ENCODE data around the gene MYADML2.

- TF ChIP-seq CTCF (IDR thresholded peaks at IDR 0.05) = no peak
- no peak for TF ChIP-seq POLR2A (IDR thresholded peaks at IDR 0.05)
Observed at GRCh38 chr17:81933178-81933699, 13.8 kb downstream of the MYADML2 start.

All from Peyer's patch (tissue), 4 donors.